ENCODE data around the gene UGT2B10. TPM values are rescaled to one million over a fixed set of nuclear protein-coding genes. Genes with fewer than 3 reads are reported as not detected.
A peak's percentile ranks its signal among the peaks of the same experiment; 100 is the strongest.

UGT2B10 gene
- total and polyA plus RNA-seq, 2 of the 8 experiments (the other 6 are each of a cell fraction or from before 2014, with no cell fraction given): not detected

GRCh38 chr4:68797618-68798017 lies 18.2 kb upstream of the UGT2B10 start:
- Histone ChIP-seq H3K4me1 (replicated peaks in 1 of 4; ENCODE audit: control insufficient read depth in 3 of 4, insufficient read depth in 4 of 4, low read length in 3 of 4) (no peaks in the 10 kb centered on the region), H2BK5ac (ENCODE audit: low read depth, low read length) (no peak overlapping the region), H2BK120ac (replicated peaks; ENCODE audit: low read depth, low read length) (no peak overlapping the region), H3K18ac (ENCODE audit: extremely low read depth, low read length) (no peak overlapping the region), H2AK5ac (ENCODE audit: low read depth, low read length) (no peak overlapping the region), H2BK15ac (ENCODE audit: low read length) (no peak overlapping the region), H2BK12ac (ENCODE audit: low read depth, low read length) (no peak overlapping the region), H3K56ac (replicated peaks; ENCODE audit: insufficient read length, low read depth, low read length) (no peak overlapping the region), H3K9ac (replicated peaks in 1 of 4; ENCODE audit: extremely low read depth in 1 of 4, low read depth in 3 of 4, low read length in 3 of 4) (no peak overlapping the region), H2BK20ac (ENCODE audit: low read length) (no peak overlapping the region), H4K91ac (replicated peaks; ENCODE audit: insufficient read length, low read length) (no peak overlapping the region), H3K27me3 (replicated peaks in 1 of 4; ENCODE audit: control insufficient read depth in 3 of 4, extremely low read depth in 1 of 4, insufficient read depth in 3 of 4, low read length in 3 of 4) (no peaks in the 10 kb centered on the region), H4K20me1 (replicated peaks in 1 of 2; ENCODE audit: control insufficient read depth in 1 of 2, insufficient read depth in 2 of 2, low read length in 2 of 2) (no peaks in the 10 kb centered on the region), H4K8ac (ENCODE audit: extremely low read depth, insufficient read depth, low read length) (no peak overlapping the region), H3K36me3 (ENCODE audit: control insufficient read depth in 2 of 4, insufficient read depth in 4 of 4, low read length in 3 of 4) (no peaks in the 10 kb centered on the region), H3K79me2 (ENCODE audit: control insufficient read depth in 1 of 2, insufficient read depth in 2 of 2, low read length in 2 of 2) (no peaks in the 10 kb centered on the region), H3K27ac (ENCODE audit: low read depth, low read length) (no peak overlapping the region), H3K4me2 (ENCODE audit: insufficient read depth in 1 of 2, low read depth in 2 of 2, low read length in 2 of 2) (no peak overlapping the region), H3K4ac (replicated peaks; ENCODE audit: insufficient read length, low read depth, low read length) (no peak overlapping the region), H3K4me3 (ENCODE audit: extremely low read depth in 1 of 4, insufficient read depth in 2 of 4, low read depth in 3 of 4, low read length in 4 of 4) (no peak overlapping the region), H4K5ac (ENCODE audit: insufficient read length, low read depth, low read length) (no peak overlapping the region), H3K23me2 (ENCODE audit: low read depth, low read length) (no peaks in the 10 kb centered on the region), H3K23ac (ENCODE audit: insufficient read length) (no peak overlapping the region), H3K9me3 (ENCODE audit: insufficient read depth in 2 of 2, low read depth in 1 of 2, low read length in 1 of 2) (no peaks in the 10 kb centered on the region), H3K79me1 (ENCODE audit: low read depth, low read length) (no peaks in the 10 kb centered on the region), H2AFZ (ENCODE audit: low read length) (no peak overlapping the region), H3K14ac (ENCODE audit: insufficient read length) (no peak overlapping the region)
- WGBS, 2 experiments (ENCODE audit: extremely low coverage in 1 of 2, insufficient coverage in 1 of 2, insufficient read length in 1 of 2, insufficient replicate concordance in 2 of 2, low coverage in 1 of 2, low lambda C conversion rate in 2 of 2, missing lambda C conversion rate in 1 of 2): 19% methylated on average over 3 of the region's 3 CpGs; no CpG with 5 or more reads in 1 of the 2 experiments
- DNase-seq (ENCODE audit: low read depth in 1 of 2, low spot score in 2 of 2) (no peak), FAIRE-seq (peak; percentile 24)
- CTCF ChIA-PET (ENCODE audit: partially characterized antibody): no interaction called here
- POLR2A ChIA-PET (ENCODE audit: partially characterized antibody): no interaction called here
- TF ChIP-seq CBX8 (IDR thresholded peaks at IDR 0.05; ENCODE audit: borderline replicate concordance, low read depth, low read length) (no peak), RAD21 (IDR thresholded peaks at IDR 0.05 in 1 of 2, conservative IDR thresholded peaks at IDR 0.05 in 1 of 2; ENCODE audit: low read depth in 2 of 2, low read length in 2 of 2) (no peak), SIN3A (conservative IDR thresholded peaks at IDR 0.05 in 1 of 2, IDR thresholded peaks at IDR 0.05 in 1 of 2; ENCODE audit: low read depth in 1 of 2, low read length in 2 of 2) (no peak), KDM5A (IDR thresholded peaks at IDR 0.05; ENCODE audit: low read length) (no peak), TCF12 (IDR thresholded peaks at IDR 0.05; ENCODE audit: low read depth, low read length) (no peak), ATF3 (IDR thresholded peaks at IDR 0.05; ENCODE audit: insufficient read depth, low read depth, low read length) (no peak)

All from H1 (cell line).